D721Med (cell line): Measurements from ENCODE around the gene SPDYE6.
"Not testable (repeated sequence)": the region's sequence is repeated elsewhere in the genome, so short reads cannot be mapped to it uniquely, and the experiment has no call there.

Experiments used
- DNase-seq: peaks from one replicate; pipeline ENCODE4 v3.0.0; 2011; ENCODE audit warnings: low spot score; ENCODE audit not compliant: insufficient read length
- FAIRE-seq: peaks from 2 replicates; lab custom pipeline; 2011; peaks lifted over from hg19 to GRCh38; lab: Jason Lieb, UNC
- CTCF ChIP-seq: IDR thresholded peaks from 2 replicates; pipeline ENCODE4 v1.5.1; 2012; ENCODE audit warnings: mild to moderate bottlenecking, control low read depth; ENCODE audit not compliant: insufficient read depth; ENCODE audit errors: missing control alignments

Gene SPDYE6

GRCh38 chr7:102306916-102307677 lies 49.1 kb downstream of the SPDYE6 start:
- DNase-seq (no peak), FAIRE-seq (no peak)
- TF ChIP-seq CTCF = no peak

- FAIRE-seq (no peak), DNase-seq (no peak)
- TF ChIP-seq CTCF = no peak
These were observed 50.6 kb downstream of the SPDYE6 start for GRCh38 chr7:102305414-102306268.

- TF ChIP-seq CTCF = no peak
- FAIRE-seq = no peak
- no peak for DNase-seq
These were observed 51.6 kb downstream of the SPDYE6 start for GRCh38 chr7:102304668-102305067.

GRCh38 chr7:102303669-102304422 lies 52.4 kb downstream of the SPDYE6 start:
- TF ChIP-seq CTCF = peak; percentile 1
- DNase-seq (no peak), FAIRE-seq (no peak)

- no peak for FAIRE-seq
- no peak for TF ChIP-seq CTCF
These were observed 54.2 kb downstream of the SPDYE6 start for GRCh38 chr7:102302025-102302424.

GRCh38 chr7:102301367-102301766 lies 54.9 kb downstream of the SPDYE6 start:
- DNase-seq, FAIRE-seq: not testable (repeated sequence)

More at GRCh38 chr7:102302025-102302424, 54.2 kb downstream of the SPDYE6 start:
- DNase-seq = no peak

- TF ChIP-seq CTCF = no peak
- no peak for DNase-seq
- no peak for FAIRE-seq
These were observed 55.5 kb downstream of the SPDYE6 start for GRCh38 chr7:102300643-102301221.
